ENCODE results near the gene FCER1G. TPM values are rescaled to one million over a fixed set of nuclear protein-coding genes. Genes with fewer than 3 reads are reported as not detected.

The FCER1G gene
- not detected in 2 replicates for total RNA-seq

GRCh38 chr1:161215076-161215475 is at the start of gene FCER1G:
TSS of gene FCER1G (plus strand) at chr1:161215295. CDS start at chr1:161215322, 27 bp downstream.

GRCh38 chr1:161165742-161166668 is 49.1 kb upstream of the FCER1G start, which contains the start of gene PPOX:
TSS of gene PPOX (plus strand) at chr1:161166426. CDS start at chr1:161166848, 422 bp downstream.

GRCh38 chr1:161177112-161177935 is 37.8 kb upstream of the FCER1G start, which contains the start of gene B4GALT3:
TSS of gene B4GALT3 (minus strand) at chr1:161177507. CDS start at chr1:161176060, 1,447 bp downstream.

DNA sequence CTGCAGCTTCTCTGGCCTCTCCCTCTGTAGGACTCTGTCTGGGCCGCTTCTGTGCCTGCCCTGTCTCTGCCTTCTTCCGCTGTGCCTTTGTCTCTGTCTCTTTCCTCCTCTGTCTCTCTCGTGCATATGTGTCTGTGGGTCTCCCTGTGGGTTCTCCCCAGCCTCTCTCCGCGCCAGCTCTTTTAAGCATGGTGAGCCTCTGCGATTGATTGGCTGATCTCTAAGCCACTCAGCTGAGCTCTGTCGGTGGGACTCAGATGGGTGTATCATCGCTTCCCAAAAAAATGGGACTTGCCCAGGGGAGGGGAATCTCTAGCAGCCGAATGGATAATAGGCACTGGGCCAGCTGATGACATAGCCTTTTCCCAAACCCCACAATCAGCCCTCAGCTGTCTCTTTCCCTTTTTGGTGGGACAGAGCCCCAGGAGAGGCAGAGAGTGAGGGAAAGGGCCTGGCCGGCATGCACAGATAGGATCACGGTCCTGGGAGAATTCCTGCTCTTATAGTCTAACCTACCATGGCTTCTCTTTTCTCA is 16.1 kb upstream of the FCER1G start, which contains the start of gene ADAMTS4:
Gene ADAMTS4 (minus strand): TSS at position 158 of the 535 bp plus-strand sequence. CDS start 427 bp downstream, outside the sequence.

GRCh38 chr1:161201836-161202712 is 13.0 kb upstream of the FCER1G start, which contains the start of gene NDUFS2:
TSS of gene NDUFS2 (plus strand) at chr1:161202367. CDS start at chr1:161202386, 19 bp downstream.

GRCh38 chr1:161225534-161226319 is 10.6 kb downstream of the FCER1G start, which contains the start of gene TOMM40L:
TSS of gene TOMM40L (plus strand) at chr1:161226060. CDS start at chr1:161226490, 430 bp downstream.

GRCh38 chr1:161238039-161238473 is 23.0 kb downstream of the FCER1G start, which contains the start of gene NR1I3:
TSS of gene NR1I3 (minus strand) at chr1:161238203. CDS start at chr1:161236565, 1,638 bp downstream.

GRCh38 chr1:161258439-161259344 is 43.6 kb downstream of the FCER1G start, which contains the start of gene PCP4L1:
TSS of gene PCP4L1 (plus strand) at chr1:161258745. CDS start at chr1:161258975, 230 bp downstream.

Other genes with a start within 250 kb of the FCER1G start
- 2.2 and 2.5 TPM in 2 replicates for gene F11R, start 194.1 kb upstream of the FCER1G start, total RNA-seq
- 0.60 and 15.4 TPM in 2 replicates for gene TSTD1, start 176.3 kb upstream of the FCER1G start, total RNA-seq
- gene USF1, start 169.3 kb upstream of the FCER1G start, total RNA-seq, result 85.6 and 125 TPM in 2 replicates
- gene ARHGAP30, start 145.4 kb upstream of the FCER1G start, total RNA-seq, result under 0.01 and 0.09 TPM in 2 replicates
- gene NECTIN4, start 125.7 kb upstream of the FCER1G start, total RNA-seq, result under 0.01 and 0.34 TPM in 2 replicates
- 2.0 and 2.3 TPM in 2 replicates for gene KLHDC9, start 116.9 kb upstream of the FCER1G start, total RNA-seq
- gene PFDN2, start 97.3 kb upstream of the FCER1G start, total RNA-seq, result 49.8 and 54.0 TPM in 2 replicates
- gene NIT1, start 97.2 kb upstream of the FCER1G start, total RNA-seq, result 22.0 and 22.2 TPM in 2 replicates
- 20.3 and 35.1 TPM in 2 replicates for gene DEDD, start 82.6 kb upstream of the FCER1G start, total RNA-seq
- gene UFC1, start 61.3 kb upstream of the FCER1G start, total RNA-seq, result 148 and 210 TPM in 2 replicates
- 4.8 and 5.5 TPM in 2 replicates for gene USP21, start 55.8 kb upstream of the FCER1G start, total RNA-seq
- gene PPOX, start 48.9 kb upstream of the FCER1G start, total RNA-seq, result 8.9 and 12.6 TPM in 2 replicates
- gene B4GALT3, start 37.8 kb upstream of the FCER1G start, total RNA-seq, result 9.9 and 11.3 TPM in 2 replicates
- gene ADAMTS4, start 16.2 kb upstream of the FCER1G start, total RNA-seq, result 1.1 and 1.4 TPM in 2 replicates
- gene NDUFS2, start 12.9 kb upstream of the FCER1G start, total RNA-seq, result 196 and 209 TPM in 2 replicates
- gene APOA2, start 8.3 kb downstream of the FCER1G start, total RNA-seq, result not detected in 2 replicates
- gene TOMM40L, start 10.8 kb downstream of the FCER1G start, total RNA-seq, result 9.0 and 10.9 TPM in 2 replicates
- gene NR1I3, start 22.9 kb downstream of the FCER1G start, total RNA-seq, result not detected in 2 replicates
- gene PCP4L1, start 43.5 kb downstream of the FCER1G start, total RNA-seq, result not detected in 2 replicates
- gene MPZ, start 94.7 kb downstream of the FCER1G start, total RNA-seq, result 0.77 and 1.4 TPM in 2 replicates
- 17.0 and 23.4 TPM in 2 replicates for gene SDHC, start 99.1 kb downstream of the FCER1G start, total RNA-seq
- not detected in 2 replicates for gene CFAP126, start 152.6 kb downstream of the FCER1G start, total RNA-seq

Data from bronchial smooth muscle cell (primary cell).